Stimulated activated CD8-positive, alpha-beta memory T cell treated with anti-CD3 and anti-CD28 coated beads, Interleukin-4, amount 100 ng/mL, for 24 hours (primary cell): Measurements from ENCODE around the gene SLC10A3.

ENCODE experiments used
- DNase-seq: peaks from one replicate; pipeline ENCODE4 v3.0.0-alpha.2; 2020; ENCODE audit warnings: low read depth

The SLC10A3 gene

GRCh38 chrX:154463611-154464220 lies 26.7 kb downstream of the SLC10A3 start:
- no peak for DNase-seq

- DNase-seq, result no peak
Observed at GRCh38 chrX:154462396-154462795, 28.0 kb downstream of the SLC10A3 start.

- DNase-seq, result no peak
Observed at GRCh38 chrX:154460326-154460725, 30.1 kb downstream of the SLC10A3 start.

- DNase-seq, result no peak
Observed at GRCh38 chrX:154459832-154460231, 30.6 kb downstream of the SLC10A3 start.

- no peak for DNase-seq
Observed at GRCh38 chrX:154458954-154459778, 31.3 kb downstream of the SLC10A3 start.

GRCh38 chrX:154458116-154458953 lies 32.1 kb downstream of the SLC10A3 start, which contains the start of gene PLXNA3:
PLXNA3 (plus strand) TSS chrX:154458281; CDS start chrX:154460184, 1,903 bp downstream.
- peak; percentile 50 for DNase-seq

- no peak for DNase-seq
Observed at GRCh38 chrX:154457491-154458115, 32.8 kb downstream of the SLC10A3 start.

- DNase-seq, result no peak
Observed at GRCh38 chrX:154452823-154453222, 37.6 kb downstream of the SLC10A3 start.

GRCh38 chrX:154450312-154450711 lies 40.1 kb downstream of the SLC10A3 start:
- no peak for DNase-seq

- DNase-seq, result no peak
Observed at GRCh38 chrX:154449618-154450017, 40.8 kb downstream of the SLC10A3 start.

GRCh38 chrX:154448484-154448883 lies 41.9 kb downstream of the SLC10A3 start:
- DNase-seq, result no peak

GRCh38 chrX:154446430-154446829 lies 44.0 kb downstream of the SLC10A3 start:
- DNase-seq, result no peak

- no peak for DNase-seq
Observed at GRCh38 chrX:154445776-154446175, 44.7 kb downstream of the SLC10A3 start.

- no peak for DNase-seq
Observed at GRCh38 chrX:154444755-154445246, 45.6 kb downstream of the SLC10A3 start.

- DNase-seq, result peak; percentile 64
Observed at GRCh38 chrX:154443992-154444754, 46.3 kb downstream of the SLC10A3 start, which contains the start of gene FAM50A. FAM50A (plus strand) TSS chrX:154444141; CDS start chrX:154444236, 95 bp downstream.

- no peak for DNase-seq
Observed at GRCh38 chrX:154443479-154443910, 46.9 kb downstream of the SLC10A3 start.

- no peak for DNase-seq
Observed at GRCh38 chrX:154441984-154442707, 48.3 kb downstream of the SLC10A3 start.

GRCh38 chrX:154441564-154441963 lies 48.9 kb downstream of the SLC10A3 start:
- no peak for DNase-seq

- no peak for DNase-seq
Observed at GRCh38 chrX:154440623-154441357, 49.6 kb downstream of the SLC10A3 start.
